GM23338 (cell line): ENCODE results near the gene PDGFRB. TPM values are rescaled to one million over a fixed set of nuclear protein-coding genes. Genes with fewer than 3 reads are reported as not detected.

Experiments
- ATAC-seq: fragments of 200-7000 bp; cut with Tn5 transposase; 3 replicates; pipeline ENCODE4 v1.9.1; 2020
- DNase-seq: peaks from one replicate; pipeline ENCODE4 v3.0.0-alpha.2; 2015; ENCODE audit warnings: low spot score
- H2AFZ ChIP-seq: fragments of 200-600 bp; sonication (generic); 2 replicates; pipeline ENCODE4 v1.8.0; 2016; ENCODE audit warnings: antibody characterized with exemption, mild to moderate bottlenecking, moderate library complexity
- H3F3A ChIP-seq: fragments of 200-600 bp; sonication (generic); replicated peaks from 2 replicates; pipeline ENCODE4 v1.8.0; 2017; ENCODE audit warnings: antibody characterized with exemption, mixed run types, low read depth
- H3K27ac ChIP-seq: fragments of 200-600 bp; sonication (generic); 2 replicates; pipeline ENCODE4 v1.6.1; 2016; ENCODE audit warnings: low read depth
- H3K27me3 ChIP-seq: fragments of 200-600 bp; sonication (generic); 2 replicates; pipeline ENCODE4 v1.8.0; 2016; ENCODE audit warnings: mild to moderate bottlenecking, mixed run types, moderate library complexity; ENCODE audit not compliant: insufficient read depth
- H3K36me3 ChIP-seq: fragments of 200-600 bp; sonication (generic); 2 replicates; pipeline ENCODE4 v1.8.0; 2016; ENCODE audit warnings: mild to moderate bottlenecking; ENCODE audit not compliant: insufficient read depth
- H3K4me1 ChIP-seq: fragments of 200-600 bp; sonication (generic); 2 replicates; pipeline ENCODE4 v1.8.0; 2016; ENCODE audit warnings: mild to moderate bottlenecking, moderate library complexity; ENCODE audit not compliant: insufficient read depth
- H3K4me2 ChIP-seq: fragments of 200-600 bp; sonication (generic); 2 replicates; pipeline ENCODE4 v1.7.1; 2017; ENCODE audit warnings: mixed run types
- H3K4me3 ChIP-seq: fragments of 200-600 bp; sonication (generic); 2 replicates; pipeline ENCODE4 v1.6.1; 2016; ENCODE audit warnings: mixed run types
- H3K79me2 ChIP-seq: fragments of 200-600 bp; sonication (generic); replicated peaks from 2 replicates; pipeline ENCODE4 v1.8.0; 2017; ENCODE audit warnings: mild to moderate bottlenecking; ENCODE audit not compliant: insufficient read depth
- H3K9me2 ChIP-seq: fragments of 200-600 bp; sonication (generic); 2 replicates; pipeline ENCODE4 v1.8.0; 2017; ENCODE audit not compliant: insufficient read depth
- H4K20me1 ChIP-seq: fragments of 200-600 bp; sonication (generic); replicated peaks from 2 replicates; pipeline ENCODE4 v1.8.0; 2017; ENCODE audit warnings: mild to moderate bottlenecking; ENCODE audit not compliant: insufficient read depth
- H3K27ac Mint-ChIP-seq: 2 replicates; pipeline ENCODE4 v1.8.0; 2020; ENCODE audit warnings: inconsistent platforms, mild to moderate bottlenecking, moderate library complexity, mixed read lengths
- H3K27me3 Mint-ChIP-seq: 3 replicates; pipeline ENCODE4 v1.8.0; 2022; ENCODE audit warnings: low read depth, mild to moderate bottlenecking, moderate library complexity, mixed read lengths, inconsistent platforms; ENCODE audit not compliant: insufficient read depth, poor library complexity
- H3K36me3 Mint-ChIP-seq: 3 replicates; pipeline ENCODE4 v1.8.0; 2021; ENCODE audit warnings: low read depth, mild to moderate bottlenecking, inconsistent platforms, moderate library complexity, mixed read lengths
- H3K4me1 Mint-ChIP-seq: 3 replicates; pipeline ENCODE4 v1.8.0; 2020; ENCODE audit warnings: mild to moderate bottlenecking, inconsistent platforms, mixed read lengths
- H3K4me3 Mint-ChIP-seq: 3 replicates; pipeline ENCODE4 v1.8.0; 2021; ENCODE audit warnings: moderate library complexity, mild to moderate bottlenecking, inconsistent platforms, mixed read lengths
- H3K9me3 Mint-ChIP-seq: 3 replicates; pipeline ENCODE4 v1.8.0; 2020; ENCODE audit warnings: moderate library complexity, mild to moderate bottlenecking, inconsistent platforms, mixed read lengths
- CREB1 ChIP-seq: fragments of 250-450 bp; sonication (Bioruptor Pico); IDR thresholded peaks from 2 replicates; pipeline ENCODE4 v1.5.0; 2020; ENCODE audit warnings: low read depth, mild to moderate bottlenecking, moderate library complexity
- EZH2phosphoT487 ChIP-seq: fragments of 200-600 bp; sonication (generic); IDR thresholded peaks from one replicate; pipeline ENCODE4 v1.8.1; 2018; ENCODE audit warnings: antibody characterized with exemption; ENCODE audit not compliant: unreplicated experiment
- JUNB ChIP-seq: IDR thresholded peaks from one replicate; pipeline ENCODE4 v1.6.1; 2016; ENCODE audit warnings: antibody characterized with exemption; ENCODE audit not compliant: unreplicated experiment
- NANOG ChIP-seq: IDR thresholded peaks from 2 replicates; pipeline ENCODE4 v1.6.1; 2016; ENCODE audit warnings: antibody characterized with exemption, borderline replicate concordance
- STAT1 ChIP-seq: IDR thresholded peaks from one replicate; pipeline ENCODE4 v1.6.1; 2016; ENCODE audit warnings: antibody characterized with exemption; ENCODE audit not compliant: unreplicated experiment
- ZNF114 ChIP-seq: fragments of 250-450 bp; sonication (Bioruptor Pico); IDR thresholded peaks from 2 replicates; pipeline ENCODE4 v1.5.0; 2020; ENCODE audit warnings: mild to moderate bottlenecking, moderate library complexity
- ZNF331 ChIP-seq: fragments of 250-450 bp; sonication (Bioruptor Pico); IDR thresholded peaks from 2 replicates; pipeline ENCODE4 v1.5.0; 2020; ENCODE audit warnings: low read depth, mild to moderate bottlenecking, moderate library complexity
- polyA plus RNA-seq: library from polyadenylated mRNA; unstranded; fragments of >200 nt; fragmentation: Nextera tagmentation; extraction: Ambion mirVana; gene quantifications from 2 replicates; pipeline ENCODE4 v1.2.1, GENCODE V29; 2016
- total RNA-seq: library from RNA; depleted of rRNA; stranded (reverse); fragments of >200 nt; shearing (Covaris generic); gene quantifications from 2 replicates; pipeline ENCODE4 v1.2.3, GENCODE V29; 2014
- TF ChIP-seq, protein P1 (sequence below): fragments of 250-450 bp; sonication (Bioruptor Pico); IDR thresholded peaks from 2 replicates; pipeline ENCODE4 v1.5.0; 2020; ENCODE audit warnings: mild to moderate bottlenecking, moderate library complexity
- TF ChIP-seq, protein P2 (sequence below): IDR thresholded peaks from 2 replicates; pipeline ENCODE4 v1.6.1; 2016; ENCODE audit warnings: antibody characterized with exemption

Gene PDGFRB
- total and polyA plus RNA-seq, 2 experiments from 2014 or later = 4.5 to 11.3 TPM

DNA sequence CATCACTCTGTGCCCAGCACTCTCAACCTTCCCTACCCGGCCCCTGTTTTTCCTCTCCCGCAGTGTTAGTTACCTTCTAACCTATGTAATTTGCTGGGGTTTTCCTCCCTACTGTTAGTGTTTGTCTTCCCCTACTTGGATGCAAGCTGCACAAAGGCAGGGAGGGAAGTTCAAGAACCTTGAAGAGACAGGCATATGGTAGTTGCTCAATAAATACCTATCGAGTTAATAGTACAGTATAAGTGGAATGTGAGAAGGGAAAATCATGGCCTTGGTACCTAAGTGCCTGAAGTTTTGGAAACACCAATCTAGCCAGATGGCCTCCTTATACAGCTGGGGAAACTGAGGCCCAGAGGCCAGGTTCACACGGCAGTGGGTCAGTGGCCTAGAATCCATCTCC, 24.2 kb downstream of the PDGFRB start (continued):
- TF ChIP-seq, protein P1, sequence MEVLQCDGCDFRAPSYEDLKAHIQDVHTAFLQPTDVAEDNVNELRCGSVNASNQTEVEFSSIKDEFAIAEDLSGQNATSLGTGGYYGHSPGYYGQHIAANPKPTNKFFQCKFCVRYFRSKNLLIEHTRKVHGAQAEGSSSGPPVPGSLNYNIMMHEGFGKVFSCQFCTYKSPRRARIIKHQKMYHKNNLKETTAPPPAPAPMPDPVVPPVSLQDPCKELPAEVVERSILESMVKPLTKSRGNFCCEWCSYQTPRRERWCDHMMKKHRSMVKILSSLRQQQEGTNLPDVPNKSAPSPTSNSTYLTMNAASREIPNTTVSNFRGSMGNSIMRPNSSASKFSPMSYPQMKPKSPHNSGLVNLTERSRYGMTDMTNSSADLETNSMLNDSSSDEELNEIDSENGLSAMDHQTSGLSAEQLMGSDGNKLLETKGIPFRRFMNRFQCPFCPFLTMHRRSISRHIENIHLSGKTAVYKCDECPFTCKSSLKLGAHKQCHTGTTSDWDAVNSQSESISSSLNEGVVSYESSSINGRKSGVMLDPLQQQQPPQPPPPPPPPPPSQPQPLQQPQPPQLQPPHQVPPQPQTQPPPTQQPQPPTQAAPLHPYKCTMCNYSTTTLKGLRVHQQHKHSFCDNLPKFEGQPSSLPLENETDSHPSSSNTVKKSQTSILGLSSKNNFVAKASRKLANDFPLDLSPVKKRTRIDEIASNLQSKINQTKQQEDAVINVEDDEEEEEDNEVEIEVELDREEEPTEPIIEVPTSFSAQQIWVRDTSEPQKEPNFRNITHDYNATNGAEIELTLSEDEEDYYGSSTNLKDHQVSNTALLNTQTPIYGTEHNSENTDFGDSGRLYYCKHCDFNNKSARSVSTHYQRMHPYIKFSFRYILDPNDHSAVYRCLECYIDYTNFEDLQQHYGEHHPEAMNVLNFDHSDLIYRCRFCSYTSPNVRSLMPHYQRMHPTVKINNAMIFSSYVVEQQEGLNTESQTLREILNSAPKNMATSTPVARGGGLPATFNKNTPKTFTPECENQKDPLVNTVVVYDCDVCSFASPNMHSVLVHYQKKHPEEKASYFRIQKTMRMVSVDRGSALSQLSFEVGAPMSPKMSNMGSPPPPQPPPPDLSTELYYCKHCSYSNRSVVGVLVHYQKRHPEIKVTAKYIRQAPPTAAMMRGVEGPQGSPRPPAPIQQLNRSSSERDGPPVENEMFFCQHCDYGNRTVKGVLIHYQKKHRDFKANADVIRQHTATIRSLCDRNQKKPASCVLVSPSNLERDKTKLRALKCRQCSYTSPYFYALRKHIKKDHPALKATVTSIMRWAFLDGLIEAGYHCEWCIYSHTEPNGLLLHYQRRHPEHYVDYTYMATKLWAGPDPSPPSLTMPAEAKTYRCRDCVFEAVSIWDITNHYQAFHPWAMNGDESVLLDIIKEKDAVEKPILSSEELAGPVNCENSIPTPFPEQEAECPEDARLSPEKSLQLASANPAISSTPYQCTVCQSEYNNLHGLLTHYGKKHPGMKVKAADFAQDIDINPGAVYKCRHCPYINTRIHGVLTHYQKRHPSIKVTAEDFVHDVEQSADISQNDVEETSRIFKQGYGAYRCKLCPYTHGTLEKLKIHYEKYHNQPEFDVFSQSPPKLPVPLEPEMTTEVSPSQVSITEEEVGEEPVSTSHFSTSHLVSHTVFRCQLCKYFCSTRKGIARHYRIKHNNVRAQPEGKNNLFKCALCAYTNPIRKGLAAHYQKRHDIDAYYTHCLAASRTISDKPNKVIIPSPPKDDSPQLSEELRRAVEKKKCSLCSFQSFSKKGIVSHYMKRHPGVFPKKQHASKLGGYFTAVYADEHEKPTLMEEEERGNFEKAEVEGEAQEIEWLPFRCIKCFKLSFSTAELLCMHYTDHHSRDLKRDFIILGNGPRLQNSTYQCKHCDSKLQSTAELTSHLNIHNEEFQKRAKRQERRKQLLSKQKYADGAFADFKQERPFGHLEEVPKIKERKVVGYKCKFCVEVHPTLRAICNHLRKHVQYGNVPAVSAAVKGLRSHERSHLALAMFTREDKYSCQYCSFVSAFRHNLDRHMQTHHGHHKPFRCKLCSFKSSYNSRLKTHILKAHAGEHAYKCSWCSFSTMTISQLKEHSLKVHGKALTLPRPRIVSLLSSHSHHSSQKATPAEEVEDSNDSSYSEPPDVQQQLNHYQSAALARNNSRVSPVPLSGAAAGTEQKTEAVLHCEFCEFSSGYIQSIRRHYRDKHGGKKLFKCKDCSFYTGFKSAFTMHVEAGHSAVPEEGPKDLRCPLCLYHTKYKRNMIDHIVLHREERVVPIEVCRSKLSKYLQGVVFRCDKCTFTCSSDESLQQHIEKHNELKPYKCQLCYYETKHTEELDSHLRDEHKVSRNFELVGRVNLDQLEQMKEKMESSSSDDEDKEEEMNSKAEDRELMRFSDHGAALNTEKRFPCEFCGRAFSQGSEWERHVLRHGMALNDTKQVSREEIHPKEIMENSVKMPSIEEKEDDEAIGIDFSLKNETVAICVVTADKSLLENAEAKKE (CRISPR knock-in tag) = no peak
- TF ChIP-seq ZNF114 = no peak
- TF ChIP-seq JUNB = no peak
- no peak for TF ChIP-seq STAT1
- TF ChIP-seq NANOG = no peak
- TF ChIP-seq ZNF331 = no peak
- TF ChIP-seq EZH2phosphoT487 = no peak
- TF ChIP-seq, protein P2, sequence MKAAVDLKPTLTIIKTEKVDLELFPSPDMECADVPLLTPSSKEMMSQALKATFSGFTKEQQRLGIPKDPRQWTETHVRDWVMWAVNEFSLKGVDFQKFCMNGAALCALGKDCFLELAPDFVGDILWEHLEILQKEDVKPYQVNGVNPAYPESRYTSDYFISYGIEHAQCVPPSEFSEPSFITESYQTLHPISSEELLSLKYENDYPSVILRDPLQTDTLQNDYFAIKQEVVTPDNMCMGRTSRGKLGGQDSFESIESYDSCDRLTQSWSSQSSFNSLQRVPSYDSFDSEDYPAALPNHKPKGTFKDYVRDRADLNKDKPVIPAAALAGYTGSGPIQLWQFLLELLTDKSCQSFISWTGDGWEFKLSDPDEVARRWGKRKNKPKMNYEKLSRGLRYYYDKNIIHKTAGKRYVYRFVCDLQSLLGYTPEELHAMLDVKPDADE = no peak
- TF ChIP-seq CREB1 = no peak

DNA sequence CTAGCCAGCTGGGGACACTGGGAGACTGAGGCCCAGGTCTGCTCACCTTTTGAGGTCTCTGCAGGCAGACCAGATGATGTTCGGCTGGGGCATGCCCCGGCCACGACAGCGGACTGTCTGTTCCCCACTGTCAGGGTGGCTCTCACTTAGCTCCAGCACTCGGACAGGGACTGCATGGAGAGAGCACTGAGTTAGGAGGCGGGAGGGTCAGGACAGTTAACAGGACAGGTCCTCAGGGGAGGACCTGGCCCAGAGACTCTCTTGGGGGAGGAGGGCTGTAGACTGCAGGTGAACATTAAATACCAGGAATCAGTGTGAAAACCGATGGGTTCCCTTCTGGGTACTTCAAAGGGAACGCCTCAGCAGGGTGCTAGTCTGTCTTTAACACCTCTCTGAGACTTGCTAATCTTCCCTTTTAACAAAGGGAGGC, 25.1 kb downstream of the PDGFRB start:
- H3K79me2 ChIP-seq = no peaks in the 10 kb centered on the region
- TF ChIP-seq ZNF114 = no peak
- TF ChIP-seq, protein P1 (CRISPR knock-in tag) = peak; percentile 70
- no peaks in the 10 kb centered on the region for H3K27me3 ChIP-seq
- no peaks in the 10 kb centered on the region for H3K36me3 ChIP-seq
- no peak overlapping the region; the same call in 1 of the 2 replicates for H3K4me2 ChIP-seq
- peak; percentile 70 for ATAC-seq
- H3K4me1 Mint-ChIP-seq = peaks cover 24% of the 10 kb centered on the region
- H3K27me3 Mint-ChIP-seq = peaks cover 30% of the 10 kb centered on the region
- no peak overlapping the region for H3K4me3 Mint-ChIP-seq
- H3K4me1 ChIP-seq = peaks cover 14% of the 10 kb centered on the region
- no peak overlapping the region for H3K27ac ChIP-seq
- H3K9me3 Mint-ChIP-seq = no peaks in the 10 kb centered on the region
- no peak overlapping the region for H3K27ac Mint-ChIP-seq
- no peaks in the 10 kb centered on the region for H3K9me2 ChIP-seq
- H3K4me3 ChIP-seq = no peak overlapping the region
- no peaks in the 10 kb centered on the region for H4K20me1 ChIP-seq
- H3F3A ChIP-seq = no peaks in the 10 kb centered on the region
- no peak overlapping the region for H2AFZ ChIP-seq
- DNase-seq = peak; percentile 73
- no peaks in the 10 kb centered on the region; the same call in 2 of the 3 replicates for H3K36me3 Mint-ChIP-seq
